ENCODE data around the gene LAMA1. TPM values are rescaled to one million over a fixed set of nuclear protein-coding genes. Genes with fewer than 3 reads are reported as not detected.

Gene LAMA1
- total RNA-seq, 1 experiment from 2014 or later = 28.8 TPM

- Histone ChIP-seq H3K79me1 (ENCODE audit: insufficient read depth, low read depth, low read length, poor library complexity, severe bottlenecking) (no peaks in the 10 kb centered on the region), H3K9me3 (ENCODE audit: control insufficient read depth, low read depth, low read length) (no peaks in the 10 kb centered on the region), H2BK5ac (ENCODE audit: insufficient read length, low read length) (no peak overlapping the region), H3K27ac (ENCODE audit: insufficient read length, low read depth, low read length) (no peak overlapping the region), H3K79me2 (ENCODE audit: insufficient read depth, low read length) (no peaks in the 10 kb centered on the region), H2AFZ (ENCODE audit: low read length) (no peak overlapping the region), H3T11ph (ENCODE audit: low read length) (no peak overlapping the region), H2BK15ac (ENCODE audit: low read depth, low read length) (no peak overlapping the region), H3K23me2 (ENCODE audit: insufficient read length, low read depth, low read length, poor library complexity, severe bottlenecking) (no peaks in the 10 kb centered on the region), H4K8ac (replicated peaks; ENCODE audit: insufficient read length, low read depth, low read length) (no peak overlapping the region), H2BK120ac (ENCODE audit: low read depth, low read length, poor library complexity, severe bottlenecking) (no peak overlapping the region), H4K20me1 (ENCODE audit: control insufficient read depth, insufficient read depth, insufficient read length) (no peaks in the 10 kb centered on the region), H2BK12ac (ENCODE audit: insufficient read length, low read depth, low read length) (no peak overlapping the region), H3K18ac (ENCODE audit: insufficient read length, low read depth, low read length) (no peak overlapping the region), H3K4me2 (ENCODE audit: insufficient read depth, insufficient read length, low read length) (no peak overlapping the region), H3K56ac (ENCODE audit: insufficient read length, low read depth, low read length) (no peak overlapping the region), H3K14ac (ENCODE audit: insufficient read depth, low read length) (no peak overlapping the region), H2BK20ac (ENCODE audit: low read depth, low read length, poor library complexity, severe bottlenecking) (no peak overlapping the region), H3K27me3 (ENCODE audit: insufficient read depth, low read length) (no peaks in the 10 kb centered on the region), H3K4ac (ENCODE audit: low read depth, low read length) (no peak overlapping the region), H3K23ac (ENCODE audit: insufficient read length, low read depth, low read length) (no peak overlapping the region), H2AK5ac (ENCODE audit: insufficient read length, low read length) (no peak overlapping the region), H3K9ac (ENCODE audit: extremely low read depth, insufficient read length, low read length) (no peak overlapping the region), H4K5ac (ENCODE audit: insufficient read length, low read depth, low read length) (no peak overlapping the region), H4K91ac (ENCODE audit: insufficient read length, low read depth, low read length) (no peak overlapping the region), H3K4me1 (ENCODE audit: insufficient read depth, low read length) (no peaks in the 10 kb centered on the region)
- WGBS (ENCODE audit: extremely low coverage, insufficient read length, low lambda C conversion rate) = no CpG with 5 or more reads among the region's 4 CpGs
- peak overlapping the region in 1 of 3 experiments; percentile 34; a peak in 3 of 7 replicates for H3K27ac Mint-ChIP-seq
- peaks cover 30 to 59% (median 48%) of the 10 kb centered on the region in 3 experiments for H3K36me3 Mint-ChIP-seq (ENCODE audit: insufficient read depth in 1 of 3, low read depth in 3 of 3)
- H3K9me3 Mint-ChIP-seq = no peaks in the 10 kb centered on the region
- TF ChIP-seq CTCF (conservative IDR thresholded peaks at IDR 0.05) = no peak
- H3K4me3 Mint-ChIP-seq = no peak overlapping the region
- no peaks in the 10 kb centered on the region; the same call in 1 of the 2 replicates for H3K27me3 Mint-ChIP-seq (ENCODE audit: low read depth)
- DNase-seq = no peak
- H3K4me1 Mint-ChIP-seq = peaks cover 7 to 11% of the 10 kb centered on the region in 2 experiments
Observed at GRCh38 chr18:6954501-6954900, 163.1 kb downstream of the LAMA1 start.
